Measurements from ENCODE around the gene UNK. TPM values are rescaled to one million over a fixed set of nuclear protein-coding genes. Genes with fewer than 3 reads are reported as not detected.

UNK gene
- total and polyA plus RNA-seq, 9 of the 15 experiments (the other 6 are each of a cell fraction or from before 2014, with no cell fraction given) = 12.8 to 38.6 (median 24.8) TPM

DNA sequence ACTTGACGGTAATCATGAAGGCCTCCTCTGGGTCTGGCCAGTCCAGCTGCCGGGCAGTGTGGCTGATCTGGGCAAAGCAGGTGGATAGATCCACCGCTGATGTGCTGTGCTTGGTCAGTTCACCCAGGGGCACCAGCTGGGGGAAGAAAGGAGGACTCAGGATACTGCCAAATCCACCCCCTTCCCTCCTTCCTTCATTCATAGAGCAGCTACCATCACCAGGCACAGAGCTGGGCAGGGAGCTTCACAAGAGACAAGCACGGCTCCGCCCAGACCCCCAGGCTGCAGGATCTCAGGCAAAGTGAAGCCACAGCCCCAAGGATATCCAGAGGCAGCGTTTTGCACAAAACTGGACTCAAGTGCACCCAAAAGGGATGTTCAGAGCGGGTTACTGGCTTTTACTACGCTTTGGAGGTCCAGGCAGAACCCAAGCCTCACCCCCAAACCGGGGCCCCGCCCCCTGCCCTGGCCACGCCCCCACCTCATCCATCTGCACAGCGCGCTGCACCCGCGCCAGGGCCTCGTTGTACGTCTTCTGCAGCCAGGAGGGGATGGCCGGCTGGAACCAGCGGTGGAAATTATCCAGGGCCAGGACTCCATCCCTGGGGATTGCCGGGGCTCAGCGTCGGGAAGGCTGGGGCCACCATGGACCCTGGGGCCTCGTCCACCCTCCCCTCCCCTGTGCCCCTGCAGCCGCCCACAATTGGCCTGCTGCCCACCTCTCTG lies 50.5 kb downstream of the UNK start:
- ATAC-seq = peak; percentile 61
- no peak overlapping the region for H3K4me2 ChIP-seq (ENCODE audit: insufficient read depth, low read length)
- TF ChIP-seq ZNF830 (CRISPR knock-in tag; IDR thresholded peaks at IDR 0.05) (no peak), MCM3 (IDR thresholded peaks at IDR 0.05) (no peak), RBFOX2 (IDR thresholded peaks at IDR 0.05; ENCODE audit: low read depth, low read length) (peak; percentile 57; the same call in 1 of the 2 replicates), JUNB (CRISPR knock-in tag; conservative IDR thresholded peaks at IDR 0.05) (no peak), ZNF77 (CRISPR knock-in tag; IDR thresholded peaks at IDR 0.05) (no peak), SUPT5H (IDR thresholded peaks at IDR 0.05) (0 out of 2 replicates have a peak, but pooled peaks have one; percentile 18), NFIC (IDR thresholded peaks at IDR 0.05) (peak; percentile 53), STAT5A (IDR thresholded peaks at IDR 0.05; ENCODE audit: borderline replicate concordance, low read length) (no peak), ZC3H11A (IDR thresholded peaks at IDR 0.05; ENCODE audit: low read depth, low read length) (no peak)
- TF ChIP-seq, protein P1, sequence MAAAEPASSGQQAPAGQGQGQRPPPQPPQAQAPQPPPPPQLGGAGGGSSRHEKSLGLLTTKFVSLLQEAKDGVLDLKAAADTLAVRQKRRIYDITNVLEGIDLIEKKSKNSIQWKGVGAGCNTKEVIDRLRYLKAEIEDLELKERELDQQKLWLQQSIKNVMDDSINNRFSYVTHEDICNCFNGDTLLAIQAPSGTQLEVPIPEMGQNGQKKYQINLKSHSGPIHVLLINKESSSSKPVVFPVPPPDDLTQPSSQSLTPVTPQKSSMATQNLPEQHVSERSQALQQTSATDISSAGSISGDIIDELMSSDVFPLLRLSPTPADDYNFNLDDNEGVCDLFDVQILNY (CRISPR knock-in tag; IDR thresholded peaks at IDR 0.05) = no peak
- TF ChIP-seq, protein P2, sequence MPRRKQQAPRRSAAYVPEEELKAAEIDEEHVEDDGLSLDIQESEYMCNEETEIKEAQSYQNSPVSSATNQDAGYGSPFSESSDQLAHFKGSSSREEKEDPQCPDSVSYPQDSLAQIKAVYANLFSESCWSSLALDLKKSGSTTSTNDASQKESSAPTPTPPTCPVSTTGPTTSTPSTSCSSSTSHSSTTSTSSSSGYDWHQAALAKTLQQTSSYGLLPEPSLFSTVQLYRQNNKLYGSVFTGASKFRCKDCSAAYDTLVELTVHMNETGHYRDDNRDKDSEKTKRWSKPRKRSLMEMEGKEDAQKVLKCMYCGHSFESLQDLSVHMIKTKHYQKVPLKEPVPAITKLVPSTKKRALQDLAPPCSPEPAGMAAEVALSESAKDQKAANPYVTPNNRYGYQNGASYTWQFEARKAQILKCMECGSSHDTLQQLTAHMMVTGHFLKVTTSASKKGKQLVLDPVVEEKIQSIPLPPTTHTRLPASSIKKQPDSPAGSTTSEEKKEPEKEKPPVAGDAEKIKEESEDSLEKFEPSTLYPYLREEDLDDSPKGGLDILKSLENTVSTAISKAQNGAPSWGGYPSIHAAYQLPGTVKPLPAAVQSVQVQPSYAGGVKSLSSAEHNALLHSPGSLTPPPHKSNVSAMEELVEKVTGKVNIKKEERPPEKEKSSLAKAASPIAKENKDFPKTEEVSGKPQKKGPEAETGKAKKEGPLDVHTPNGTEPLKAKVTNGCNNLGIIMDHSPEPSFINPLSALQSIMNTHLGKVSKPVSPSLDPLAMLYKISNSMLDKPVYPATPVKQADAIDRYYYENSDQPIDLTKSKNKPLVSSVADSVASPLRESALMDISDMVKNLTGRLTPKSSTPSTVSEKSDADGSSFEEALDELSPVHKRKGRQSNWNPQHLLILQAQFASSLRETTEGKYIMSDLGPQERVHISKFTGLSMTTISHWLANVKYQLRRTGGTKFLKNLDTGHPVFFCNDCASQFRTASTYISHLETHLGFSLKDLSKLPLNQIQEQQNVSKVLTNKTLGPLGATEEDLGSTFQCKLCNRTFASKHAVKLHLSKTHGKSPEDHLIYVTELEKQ (CRISPR knock-in tag; IDR thresholded peaks at IDR 0.05) = no peak
- TF ChIP-seq, protein P3, sequence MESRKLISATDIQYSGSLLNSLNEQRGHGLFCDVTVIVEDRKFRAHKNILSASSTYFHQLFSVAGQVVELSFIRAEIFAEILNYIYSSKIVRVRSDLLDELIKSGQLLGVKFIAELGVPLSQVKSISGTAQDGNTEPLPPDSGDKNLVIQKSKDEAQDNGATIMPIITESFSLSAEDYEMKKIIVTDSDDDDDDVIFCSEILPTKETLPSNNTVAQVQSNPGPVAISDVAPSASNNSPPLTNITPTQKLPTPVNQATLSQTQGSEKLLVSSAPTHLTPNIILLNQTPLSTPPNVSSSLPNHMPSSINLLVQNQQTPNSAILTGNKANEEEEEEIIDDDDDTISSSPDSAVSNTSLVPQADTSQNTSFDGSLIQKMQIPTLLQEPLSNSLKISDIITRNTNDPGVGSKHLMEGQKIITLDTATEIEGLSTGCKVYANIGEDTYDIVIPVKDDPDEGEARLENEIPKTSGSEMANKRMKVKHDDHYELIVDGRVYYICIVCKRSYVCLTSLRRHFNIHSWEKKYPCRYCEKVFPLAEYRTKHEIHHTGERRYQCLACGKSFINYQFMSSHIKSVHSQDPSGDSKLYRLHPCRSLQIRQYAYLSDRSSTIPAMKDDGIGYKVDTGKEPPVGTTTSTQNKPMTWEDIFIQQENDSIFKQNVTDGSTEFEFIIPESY (CRISPR knock-in tag; IDR thresholded peaks at IDR 0.05) = peak; percentile 49; the same call in 1 of the 2 replicates
- TF ChIP-seq, protein P4, sequence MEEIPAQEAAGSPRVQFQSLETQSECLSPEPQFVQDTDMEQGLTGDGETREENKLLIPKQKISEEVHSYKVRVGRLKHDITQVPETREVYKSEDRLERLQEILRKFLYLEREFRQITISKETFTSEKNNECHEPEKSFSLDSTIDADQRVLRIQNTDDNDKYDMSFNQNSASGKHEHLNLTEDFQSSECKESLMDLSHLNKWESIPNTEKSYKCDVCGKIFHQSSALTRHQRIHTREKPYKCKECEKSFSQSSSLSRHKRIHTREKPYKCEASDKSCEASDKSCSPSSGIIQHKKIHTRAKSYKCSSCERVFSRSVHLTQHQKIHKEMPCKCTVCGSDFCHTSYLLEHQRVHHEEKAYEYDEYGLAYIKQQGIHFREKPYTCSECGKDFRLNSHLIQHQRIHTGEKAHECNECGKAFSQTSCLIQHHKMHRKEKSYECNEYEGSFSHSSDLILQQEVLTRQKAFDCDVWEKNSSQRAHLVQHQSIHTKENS (CRISPR knock-in tag; IDR thresholded peaks at IDR 0.05) = no peak

More for the DNA sequence above, 50.5 kb downstream of the UNK start:
- H3K4me3 ChIP-seq = no peak overlapping the region
- DNase-seq (ENCODE audit: extremely low read depth in 1 of 4, low spot score in 3 of 4) (peak in 3 of 4 experiments; percentile 58 to 62 (median 62)), FAIRE-seq (no peak)
- H3K27ac ChIP-seq (ENCODE audit: extremely low read depth, low read depth, low read length) = no peak overlapping the region
- H3K27me3 ChIP-seq (ENCODE audit: control insufficient read depth in 2 of 2, insufficient read depth in 2 of 2, low read length in 2 of 2) = no peaks in the 10 kb centered on the region
- peaks cover 6% of the 10 kb centered on the region; the same call in 2 of the 3 replicates for H3K79me2 ChIP-seq (ENCODE audit: control insufficient read depth, insufficient read depth, low read length)
- TSS peak; percentile 31 for BruUV-seq (replicated peaks)
- intact Hi-C loops (cut with micrococcal nuclease) (no loop called here), in situ Hi-C loops (cut with MboI) (no loop called here)
- CTCF ChIA-PET (ENCODE audit: low intra/inter-chr PET ratio) = no interaction called here
- H3K4me1 ChIP-seq (replicated peaks in 1 of 2; ENCODE audit: control insufficient read depth in 2 of 2, insufficient read depth in 2 of 2, low read length in 2 of 2) = peaks cover 0 to 56% of the 10 kb centered on the region in 2 experiments; a peak in 3 of 5 replicates
- peaks cover 90% of the 10 kb centered on the region; the same call in 2 of the 3 replicates for H3K36me3 ChIP-seq (ENCODE audit: control insufficient read depth, insufficient read depth, low read length)
- 94% methylated on average over 12 of the region's 24 CpGs for WGBS (ENCODE audit: insufficient coverage, low coverage, missing lambda C conversion rate)
- H4K20me1 ChIP-seq (replicated peaks; ENCODE audit: control insufficient read depth, insufficient read depth, low read length) = 0 out of 2 replicates have a peak, but pooled peaks cover 4% of the 10 kb centered on the region
- POLR2A ChIA-PET = interaction anchor here (0.7 to 4.8 kb wide), 6 partner anchors 10 to 61 kb away, joined by 3 to 46 read pairs (median 6); partner anchors contain the start of gene UNC13D
- H3K9me3 ChIP-seq (replicated peaks; ENCODE audit: control insufficient read depth, insufficient read depth, low read depth, low read length) = no peaks in the 10 kb centered on the region
- H3K9ac ChIP-seq (ENCODE audit: insufficient read depth in 1 of 2, low read depth in 2 of 2, low read length in 2 of 2) = 0 out of 4 replicates have a peak overlapping the region, but pooled peaks of 1 of the 2 experiments have one; percentile 56
- H2AFZ ChIP-seq (ENCODE audit: low read depth, low read length) = no peak overlapping the region
- no peaks in the 10 kb centered on the region for H3K9me1 ChIP-seq (ENCODE audit: control insufficient read depth, insufficient read depth, low read length)
